Midbrain (tissue), 1 donor: ENCODE results near the gene CRYBA4.

Experiments used
- DNase-seq: peaks from one replicate; lab custom pipeline; 2025; lab: John Stamatoyannopoulos, UW

Gene CRYBA4

DNA sequence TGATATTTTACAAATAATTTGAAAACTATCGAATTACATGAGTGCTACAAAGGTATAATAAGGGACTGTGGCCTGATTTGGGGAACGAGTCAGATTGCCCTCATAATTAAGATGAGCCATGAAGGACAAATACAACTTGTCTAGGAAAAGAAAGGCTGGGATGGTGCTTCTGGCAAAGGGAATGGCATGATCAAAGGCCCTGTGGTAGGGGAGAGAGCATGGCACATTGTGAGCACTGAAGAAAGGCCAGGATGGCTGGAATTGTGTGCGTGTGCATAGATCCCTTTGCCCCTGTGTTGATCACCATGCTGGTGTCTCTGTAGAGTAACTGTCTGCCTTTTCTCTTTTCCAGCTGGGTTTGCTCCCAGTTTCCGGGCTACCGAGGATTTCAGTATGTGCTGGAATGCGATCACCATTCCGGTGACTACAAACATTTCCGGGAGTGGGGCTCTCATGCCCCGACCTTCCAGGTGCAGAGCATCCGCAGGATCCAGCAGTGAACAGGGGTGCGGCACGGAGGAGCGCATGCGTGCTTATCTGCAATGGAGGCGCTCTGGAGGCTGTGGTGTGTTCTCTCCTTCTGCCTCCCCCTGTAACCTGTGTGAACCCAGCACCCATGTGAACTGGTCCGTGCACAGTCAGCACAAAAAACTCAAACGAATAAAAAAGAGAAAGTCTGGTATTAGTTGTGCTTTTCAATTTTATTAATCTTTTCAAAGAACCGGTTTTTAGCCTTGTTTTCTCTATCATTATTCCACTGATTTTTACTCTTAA lies 8.4 kb downstream of the CRYBA4 start:
- DNase-seq: no peak

DNA sequence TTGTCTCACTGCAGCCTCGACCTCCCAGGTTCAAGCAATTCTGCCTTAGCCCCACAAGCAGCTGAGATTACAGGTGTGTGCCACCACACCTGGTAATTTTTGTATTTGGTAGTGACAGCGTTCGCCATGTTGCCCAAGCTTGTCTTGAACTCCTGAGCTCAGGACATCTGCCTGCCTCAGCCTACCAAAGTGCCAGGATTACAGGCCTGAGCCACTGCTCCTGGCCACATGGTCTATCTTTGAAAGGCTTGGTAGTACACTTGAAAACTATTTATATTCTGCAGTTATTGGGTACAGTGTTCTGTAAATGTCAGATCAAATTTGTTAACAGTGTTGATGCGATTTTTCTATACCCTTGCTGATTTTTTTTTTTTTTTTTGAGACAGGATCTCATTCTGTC lies 9.5 kb downstream of the CRYBA4 start:
- no peak for DNase-seq

DNA sequence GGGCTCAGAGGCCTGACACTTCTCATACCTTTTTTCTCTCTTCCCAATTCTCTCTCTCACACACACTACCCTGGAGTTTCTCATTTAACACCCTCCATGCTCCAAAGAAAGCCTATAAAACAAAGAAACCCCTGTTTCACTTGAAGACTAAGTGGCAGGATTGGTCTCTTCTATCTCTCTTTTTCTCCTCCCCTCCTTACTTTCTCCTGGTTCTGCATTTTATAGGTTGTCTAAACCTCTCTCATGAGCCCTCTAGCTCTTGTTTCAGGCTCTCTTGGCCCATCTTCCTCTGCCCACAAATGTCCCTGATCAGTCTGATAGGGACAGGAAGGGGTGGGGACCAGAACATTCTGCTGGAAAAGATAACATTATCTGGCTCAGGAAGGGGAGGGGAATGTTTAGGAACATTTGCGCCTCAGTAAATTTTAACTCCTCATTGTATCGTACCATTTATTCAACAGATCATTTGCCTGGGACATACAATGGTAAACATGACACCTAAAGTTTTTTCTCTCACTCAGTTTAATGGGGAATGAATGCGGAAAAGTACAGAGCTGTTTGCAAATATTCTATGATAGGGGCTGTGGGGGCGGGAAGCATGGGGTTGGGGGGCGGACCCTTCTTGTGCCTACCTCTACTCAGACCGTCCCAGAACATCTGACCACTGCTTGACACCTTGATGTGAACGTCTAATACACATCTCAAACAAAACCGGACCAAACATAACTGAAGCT lies 10.8 kb downstream of the CRYBA4 start:
- no peak for DNase-seq

DNA sequence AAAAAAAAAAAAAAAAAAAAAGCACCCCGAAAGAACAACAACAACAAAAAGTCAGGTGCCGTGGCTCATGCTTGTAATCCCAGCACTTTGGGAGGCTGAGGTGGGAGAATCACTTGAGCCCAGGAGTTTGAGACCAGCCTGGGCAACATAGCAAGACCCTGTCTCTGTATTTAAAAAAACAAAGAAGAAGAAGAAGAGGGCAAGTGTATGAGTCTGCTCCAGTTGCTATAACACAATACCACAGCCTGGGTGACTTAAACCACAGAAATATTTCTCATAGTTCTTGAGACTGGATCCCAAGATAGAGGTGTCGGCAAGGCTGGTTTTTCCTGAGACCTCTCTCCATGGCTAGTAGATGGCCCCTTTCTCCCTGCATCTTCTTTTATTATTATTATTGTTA lies 12.4 kb downstream of the CRYBA4 start:
- DNase-seq: no peak

DNA sequence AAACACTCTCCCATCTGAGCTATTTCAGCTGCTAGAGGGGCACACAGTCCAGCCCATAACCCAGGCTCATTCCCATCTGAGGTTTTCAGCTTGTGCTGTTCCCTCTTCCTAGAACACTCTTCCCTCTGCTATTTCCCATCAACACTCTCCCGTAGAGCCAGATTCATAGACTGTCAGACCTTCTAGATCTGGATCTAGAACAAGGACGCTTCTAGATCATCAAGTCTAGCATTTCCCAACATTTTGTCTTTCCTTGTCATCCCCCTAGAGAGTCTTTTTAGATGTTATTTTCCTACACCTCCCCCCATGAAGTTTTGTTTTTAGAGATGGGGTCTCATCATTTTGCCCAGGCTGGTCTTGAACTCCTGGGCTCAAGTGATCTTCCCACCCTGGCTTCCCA lies 13.4 kb downstream of the CRYBA4 start:
- no peak for DNase-seq

DNA sequence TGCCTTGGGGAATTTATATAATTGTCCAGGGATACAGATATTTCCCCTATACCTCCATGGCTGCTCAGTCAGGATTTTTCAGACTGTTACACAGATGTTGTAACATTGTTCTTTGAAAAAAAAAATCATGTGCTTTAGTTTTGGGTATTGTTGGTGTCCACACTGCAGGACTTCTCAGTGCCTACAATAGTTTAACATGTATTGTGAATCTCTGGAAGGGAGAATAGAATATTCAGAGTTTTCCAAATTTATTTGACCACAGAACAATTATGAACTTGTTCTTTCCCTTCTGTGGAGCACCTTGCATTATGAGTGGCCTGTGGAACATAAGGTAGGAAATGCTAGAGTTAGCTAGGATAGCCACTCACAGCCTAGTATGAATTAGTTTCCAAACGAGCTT lies 14.5 kb downstream of the CRYBA4 start:
- no peak for DNase-seq

DNA sequence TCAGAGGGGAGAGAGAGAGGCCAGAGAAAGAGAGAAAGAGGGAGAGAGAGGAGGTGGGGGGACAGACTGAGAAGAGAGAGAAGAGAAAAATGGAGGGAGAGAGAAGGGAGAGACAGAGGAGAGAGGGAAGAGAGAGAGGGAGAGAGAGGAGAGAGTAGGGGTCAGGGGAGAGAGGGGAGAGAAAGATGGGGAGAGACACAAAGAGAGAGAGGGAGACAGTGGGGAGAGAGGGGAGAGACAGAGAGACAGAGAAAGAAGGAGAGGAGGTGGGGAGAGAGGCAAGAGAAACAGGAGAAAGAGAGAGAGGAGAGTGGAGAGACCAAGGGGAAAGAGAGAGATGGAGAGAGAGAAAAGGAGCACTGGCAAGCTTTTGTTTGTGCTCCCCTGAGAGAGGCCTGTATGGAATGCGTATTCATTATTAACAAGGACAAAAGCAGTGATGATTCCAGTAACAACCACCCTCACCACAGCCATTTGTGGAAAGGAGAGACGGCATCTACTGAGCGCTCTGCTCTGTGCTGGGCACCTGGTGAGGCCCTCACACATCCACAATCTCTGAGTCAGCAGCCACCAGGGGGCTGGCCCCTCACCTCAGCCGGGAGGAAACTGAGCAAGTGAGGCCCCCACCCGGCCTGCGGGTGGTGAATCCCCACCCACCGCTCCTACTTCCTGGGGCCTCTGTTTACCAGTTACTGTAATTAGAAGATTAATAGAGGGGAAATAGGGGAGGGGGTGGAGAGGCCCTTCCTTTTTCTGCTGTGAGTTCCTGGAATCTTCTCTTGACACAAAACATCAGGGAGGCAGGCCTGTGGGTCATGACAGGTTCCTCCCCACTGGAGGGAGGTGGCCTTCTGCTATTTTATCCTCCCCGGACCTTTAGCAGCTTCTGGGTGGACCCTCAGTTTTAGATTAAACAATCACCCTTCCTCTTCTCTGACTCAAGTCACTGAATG lies 21.0 kb downstream of the CRYBA4 start:
- DNase-seq: no peak

DNA sequence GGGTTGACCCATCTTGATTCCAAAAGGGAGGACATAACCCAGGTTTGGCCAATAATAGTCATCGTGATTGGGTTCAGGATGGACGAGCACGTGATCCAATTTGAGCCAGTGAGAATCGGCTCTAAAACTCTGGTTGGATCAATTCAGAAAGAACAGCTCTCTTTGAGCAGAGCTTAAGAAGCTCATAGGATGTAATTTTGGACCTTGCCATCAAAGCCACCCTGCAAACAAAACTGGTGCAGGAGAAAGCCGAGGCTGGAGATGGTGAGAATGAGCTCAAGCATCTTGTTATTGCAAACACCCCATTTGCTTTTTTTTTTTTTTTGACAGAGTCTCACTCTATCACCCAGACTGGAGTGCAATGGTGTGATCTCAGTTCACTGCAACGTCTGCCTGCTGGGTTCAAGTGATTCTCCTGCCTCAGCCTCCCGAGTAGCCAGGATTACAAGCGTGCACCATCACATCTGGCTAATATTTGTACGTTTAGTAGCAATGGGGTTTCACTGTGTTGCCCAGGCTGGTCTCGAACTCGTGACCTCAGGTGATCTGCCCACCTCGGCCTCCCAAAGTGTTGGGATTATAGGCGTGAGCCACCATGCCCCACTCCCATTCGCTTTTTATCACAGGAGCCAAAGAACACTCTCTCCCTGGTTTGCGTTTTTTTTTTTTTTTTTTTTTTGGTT lies 21.8 kb downstream of the CRYBA4 start:
- DNase-seq: no peak

DNA sequence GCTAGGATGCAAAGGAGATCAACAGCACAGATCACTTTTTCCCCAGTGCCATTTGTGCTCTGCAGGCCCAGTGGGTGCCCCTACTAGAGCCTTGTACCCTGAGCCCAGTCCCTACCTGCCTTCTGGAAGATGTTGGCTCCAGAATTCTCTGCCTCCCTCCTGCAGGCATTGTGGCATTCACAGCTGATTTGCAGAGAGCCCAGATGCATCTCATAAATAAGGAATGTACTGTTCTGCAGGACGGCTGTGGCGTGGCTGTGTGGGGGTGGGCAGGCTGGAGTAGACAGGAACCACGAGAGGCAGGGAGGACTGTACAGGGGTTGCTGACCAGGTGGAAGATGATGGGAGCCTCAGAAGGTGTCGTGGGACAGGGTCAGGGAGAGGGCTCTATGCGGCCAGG lies 24.4 kb downstream of the CRYBA4 start:
- no peak for DNase-seq

DNA sequence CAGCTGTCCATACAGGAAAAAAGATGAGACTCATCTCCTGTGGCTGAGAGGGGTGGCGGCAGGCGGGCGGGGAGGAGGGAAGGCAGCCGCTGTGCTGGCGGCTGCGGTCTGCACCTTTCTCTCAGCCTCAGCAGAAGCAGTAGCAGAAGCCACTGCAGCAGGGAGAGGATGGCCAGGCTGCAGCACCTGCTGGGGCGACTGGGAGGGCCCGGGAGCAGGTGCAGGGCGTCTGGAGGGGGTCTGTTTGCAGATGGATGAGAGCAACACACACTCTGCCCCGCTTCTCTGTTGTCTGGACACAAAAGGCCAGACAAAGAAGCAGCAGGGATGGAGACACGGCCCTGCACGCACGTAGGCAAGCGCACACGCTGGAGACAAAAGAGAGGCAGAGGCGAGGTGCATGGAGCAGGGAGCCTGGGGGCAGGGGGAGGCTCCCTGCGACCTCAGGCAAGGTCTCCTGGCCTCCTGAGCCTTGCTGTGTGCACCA lies 26.3 kb downstream of the CRYBA4 start:
- no peak for DNase-seq

DNA sequence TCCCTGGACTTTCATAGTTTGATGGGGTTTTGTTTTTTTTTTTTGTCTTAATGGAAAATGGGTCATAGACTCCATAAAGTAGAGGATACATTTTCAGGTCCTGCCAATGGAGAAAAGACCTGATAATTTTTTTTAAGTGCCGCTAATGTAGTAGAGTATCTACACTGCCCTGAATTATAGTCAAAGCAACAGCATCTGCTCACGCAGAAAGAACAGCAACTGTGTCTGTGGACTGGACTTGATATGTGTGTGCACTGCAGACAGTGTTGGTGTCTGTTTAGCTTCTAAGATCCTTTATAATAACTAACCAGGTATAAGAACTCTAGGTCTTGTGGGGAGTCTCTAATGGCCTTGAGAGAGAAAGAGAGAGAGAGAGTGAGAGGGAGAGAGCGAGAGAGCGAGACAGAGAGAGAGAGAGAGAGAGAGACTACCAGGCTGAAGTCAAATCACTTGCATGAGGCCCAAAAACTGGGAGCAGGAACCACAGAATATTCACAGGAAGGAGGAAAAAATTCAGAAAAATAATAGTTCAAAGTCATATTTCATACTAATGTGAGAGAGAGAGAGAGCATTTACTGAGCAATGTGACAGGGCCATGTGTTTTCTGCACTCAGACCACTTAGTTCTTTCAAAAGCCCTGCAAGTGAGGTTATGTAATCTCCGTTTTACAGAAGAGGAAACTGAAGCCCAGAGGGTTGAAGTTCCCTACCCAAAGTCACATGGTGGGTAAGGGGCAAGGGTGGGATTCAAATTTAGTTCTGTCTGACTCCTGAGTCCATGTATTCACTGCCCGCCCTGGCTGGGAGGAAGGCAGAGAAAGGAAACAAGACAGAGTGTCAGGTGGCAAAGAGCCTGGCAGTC lies 27.0 kb downstream of the CRYBA4 start:
- DNase-seq: peak; percentile 32

DNA sequence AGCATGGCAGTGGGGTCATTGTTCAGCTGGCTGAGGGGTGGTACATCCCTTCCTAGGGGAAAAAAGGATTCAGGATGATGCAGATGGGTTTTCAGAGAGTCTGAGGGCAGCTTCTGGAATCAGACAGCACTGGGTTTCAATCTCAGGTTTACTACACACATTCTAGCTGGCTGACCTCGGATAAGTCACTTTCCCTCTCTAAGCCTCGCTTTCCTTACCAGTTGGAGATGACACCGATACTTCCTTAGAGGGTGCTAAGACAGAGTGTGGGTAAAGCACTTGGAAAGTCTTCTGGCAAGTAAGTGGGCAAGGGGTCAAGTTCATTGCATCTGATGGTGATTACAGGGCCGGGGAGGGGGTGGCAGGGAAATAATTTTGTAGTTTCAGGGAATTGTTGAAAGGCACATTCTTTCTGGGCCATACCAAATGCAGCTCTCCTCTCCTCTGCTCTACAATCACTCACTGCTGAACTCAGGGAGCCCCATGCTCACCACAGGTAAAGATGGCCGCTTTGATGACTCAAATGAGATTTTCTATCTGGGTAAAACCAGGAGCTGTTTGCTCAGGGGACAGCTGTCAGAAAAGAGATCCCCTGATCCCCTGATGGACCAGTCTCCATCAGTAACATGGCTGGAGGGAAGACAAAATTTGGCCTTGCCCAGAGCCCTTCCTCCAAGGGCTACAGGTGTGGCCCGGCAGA lies 29.1 kb downstream of the CRYBA4 start:
- DNase-seq: no peak

DNA sequence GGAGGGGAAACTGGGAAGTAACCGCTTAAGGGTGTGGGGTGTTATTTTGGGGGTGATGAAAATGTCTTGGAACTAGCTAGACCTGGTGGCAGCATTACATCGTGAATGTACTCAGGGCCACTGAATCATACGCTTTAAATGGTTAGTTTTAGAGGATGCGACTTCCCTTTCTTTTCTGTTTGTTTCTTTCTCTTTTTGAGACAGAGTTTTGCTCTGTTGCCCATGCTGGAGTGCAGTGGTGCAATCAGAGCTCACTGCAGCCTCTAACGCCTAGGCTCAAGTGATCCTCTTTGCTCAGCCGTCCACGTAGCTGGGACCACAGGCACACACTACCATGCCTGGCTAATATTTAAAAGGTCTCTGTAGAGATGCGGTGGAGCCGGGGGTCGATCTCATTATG lies 30.1 kb downstream of the CRYBA4 start:
- no peak for DNase-seq

DNA sequence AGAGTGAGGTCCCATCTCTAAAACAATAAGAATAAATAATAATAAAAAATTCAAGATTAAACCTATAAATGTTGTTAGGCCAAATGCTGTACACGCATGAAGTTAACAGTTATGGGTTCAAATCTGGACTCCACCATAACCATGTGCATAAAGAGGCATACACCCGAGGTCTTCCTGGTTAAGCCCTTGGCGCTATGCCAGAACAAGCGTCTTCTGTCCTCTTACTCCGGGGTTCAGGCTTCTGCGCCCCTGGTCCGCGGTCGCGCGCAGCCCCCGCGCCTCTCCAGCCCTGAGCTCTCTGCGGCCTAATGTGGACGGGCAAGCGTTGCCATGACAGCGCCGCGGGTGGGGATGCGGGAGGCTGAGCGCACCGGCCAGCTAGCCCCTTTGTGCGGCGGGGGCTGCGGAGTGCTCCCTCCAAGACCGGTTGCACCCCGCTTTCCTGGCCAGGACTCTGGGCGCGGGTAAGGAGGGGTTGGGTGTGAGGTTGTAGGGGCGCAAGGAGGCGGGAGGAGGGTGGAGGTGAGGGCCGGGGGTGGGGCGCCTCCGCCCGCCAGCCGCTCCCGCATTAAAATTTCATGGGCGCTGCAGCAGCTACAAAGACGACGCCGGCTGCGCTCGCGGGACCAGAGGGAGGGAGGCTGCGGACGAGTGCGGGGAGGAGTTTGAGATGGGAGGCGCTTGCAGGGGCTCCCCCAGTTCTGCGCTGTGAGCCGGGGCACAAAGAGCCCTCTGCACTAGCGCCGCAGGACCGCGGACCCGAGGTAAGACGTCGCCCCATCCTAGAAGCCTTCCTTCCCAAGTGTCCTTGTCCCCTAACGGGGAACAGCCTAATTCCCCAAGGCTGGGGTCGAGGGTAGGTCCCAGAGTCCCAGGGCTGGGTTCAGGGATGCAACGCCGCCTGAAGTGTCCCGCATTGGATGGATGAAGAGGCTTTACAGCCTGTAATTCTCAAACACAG lies 35.4 kb downstream of the CRYBA4 start, which contains the start of gene MIAT:
MIAT (plus strand) TSS at position 698 of the 961 bp plus-strand sequence.
- DNase-seq: peak; percentile 41

DNA sequence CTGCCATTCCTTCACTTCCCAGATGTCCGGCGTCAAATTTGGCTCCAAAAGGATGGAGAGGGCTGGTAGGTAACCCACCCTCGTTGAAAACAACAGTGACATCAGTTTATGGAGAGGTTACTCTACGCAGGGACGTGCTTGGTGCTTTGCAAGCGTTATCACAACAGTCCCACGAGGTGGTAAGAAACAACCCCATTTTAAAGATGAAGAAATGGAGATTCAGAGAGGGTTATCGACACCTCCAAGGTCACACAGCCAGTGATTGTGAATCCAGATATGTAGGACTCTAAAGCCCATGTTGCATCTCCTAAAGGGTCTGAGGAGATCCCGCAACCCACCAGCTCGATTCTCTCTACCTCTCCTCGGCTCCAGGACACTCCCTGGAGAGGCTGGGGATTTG lies 36.4 kb downstream of the CRYBA4 start:
- no peak for DNase-seq

DNA sequence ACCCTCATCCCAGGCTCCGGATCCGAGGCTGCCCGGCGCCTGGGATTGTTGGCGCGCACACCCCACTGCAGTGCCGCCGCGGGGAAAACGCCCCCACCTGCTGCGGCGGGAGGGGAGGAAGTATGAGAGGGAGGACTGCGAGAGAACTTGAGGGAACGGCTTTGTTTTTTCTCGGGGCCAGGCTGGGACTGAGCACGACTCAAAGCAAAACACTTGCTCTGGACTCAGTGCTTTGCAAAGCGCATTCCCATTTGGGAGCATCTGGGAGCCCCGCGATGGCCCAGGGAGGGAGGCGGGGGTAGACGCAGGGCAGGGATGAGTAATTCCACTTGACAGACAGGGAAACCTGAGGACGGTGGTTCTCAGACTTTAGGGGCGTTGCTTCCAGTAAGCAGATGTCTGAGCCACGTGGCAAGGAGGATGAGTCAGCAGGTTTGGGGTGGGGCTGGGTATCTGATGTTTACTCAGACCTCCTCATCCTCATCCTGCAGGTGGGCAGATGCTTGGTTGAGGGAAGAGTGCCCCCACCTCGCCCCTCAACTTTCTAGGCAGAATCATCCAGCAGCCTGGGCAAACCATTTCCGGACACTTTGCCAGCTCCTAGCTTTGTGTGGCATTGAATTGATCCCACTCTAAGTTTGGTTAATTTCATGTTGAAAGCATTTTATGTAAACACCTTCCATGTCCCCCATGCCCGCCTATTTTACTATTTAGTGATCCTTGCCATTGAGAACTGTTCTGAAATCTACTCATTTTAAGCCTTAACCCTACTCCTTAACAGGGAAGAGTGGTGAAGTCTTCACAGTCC lies 37.1 kb downstream of the CRYBA4 start:
- DNase-seq: no peak

DNA sequence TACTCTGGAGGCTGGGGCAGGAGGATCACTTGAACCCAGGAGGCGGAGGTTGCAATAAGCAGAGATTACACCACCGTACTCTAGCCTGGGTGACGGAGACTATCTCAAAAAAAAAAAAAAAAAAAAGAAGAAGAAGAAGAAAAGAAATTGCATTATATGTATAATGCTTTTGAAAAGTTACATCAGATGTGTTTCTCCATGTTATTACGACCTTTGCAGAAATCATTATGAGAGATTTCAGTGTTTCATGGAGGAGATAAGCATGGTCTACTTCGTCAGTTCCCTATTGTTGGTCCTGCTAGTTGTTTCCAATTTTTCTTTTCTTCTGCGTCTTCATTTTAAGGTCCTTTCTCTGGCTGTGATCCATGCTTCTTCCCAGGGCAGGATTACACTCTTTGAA lies 38.6 kb downstream of the CRYBA4 start:
- no peak for DNase-seq
